IMR-90 (cell line): Measurements from ENCODE around the gene UXS1. TPM values are rescaled to one million over a fixed set of nuclear protein-coding genes. Genes with fewer than 3 reads are reported as not detected.

ENCODE experiments used
- ATAC-seq: fragments of 200-7000 bp; cut with Tn5 transposase; 2 replicates; pipeline ENCODE4 v1.9.1; 2020; ENCODE audit warnings: low read depth, mild to moderate bottlenecking, moderate library complexity
- BruUV-seq: library from RNA; stranded (reverse); fragments of 400-500 nt; replicated peaks from 2 replicates; lab custom pipeline; 2021; lab: Mats Ljungman, UMichigan
- CTCF ChIA-PET: fragments of 300-600 bp; formaldehyde crosslinking; extraction: SDS; loops from one replicate; lab custom pipeline; 2021; ENCODE audit warnings: antibody characterized with exemption; lab: Yijun Ruan, JAX
- POLR2A ChIA-PET: fragments of 300-600 bp; sonication (Branson Sonifier 250); formaldehyde crosslinking; loops from one replicate; lab custom pipeline; 2022; ENCODE audit warnings: antibody characterized with exemption; ENCODE audit not compliant: unreplicated experiment; lab: Charles Lee
- DNase-seq: peaks from one replicate; pipeline ENCODE4 v3.0.0; 2013
- H2AFZ ChIP-seq: replicated peaks from 2 replicates; pipeline ENCODE3; 2013; ENCODE audit warnings: low read length, mild to moderate bottlenecking; ENCODE audit not compliant: poor library complexity
- H2AK5ac ChIP-seq: 2 replicates; pipeline ENCODE4 v1.6.1; 2013; ENCODE audit warnings: low read depth, low read length, inconsistent platforms
- H2AK9ac ChIP-seq: replicated peaks from 2 replicates; pipeline ENCODE3; 2013; ENCODE audit warnings: mild to moderate bottlenecking, low read depth, low read length, moderate library complexity; ENCODE audit not compliant: poor library complexity
- H2BK120ac ChIP-seq: 2 replicates; pipeline ENCODE4 v1.6.1; 2013; ENCODE audit warnings: low read depth, low read length, inconsistent platforms
- H2BK15ac ChIP-seq: 3 replicates; pipeline ENCODE4 v1.6.1; 2013; ENCODE audit warnings: low read depth, low read length, inconsistent platforms
- H2BK20ac ChIP-seq: 2 replicates; pipeline ENCODE4 v1.6.1; 2013; ENCODE audit warnings: low read depth, mild to moderate bottlenecking, inconsistent platforms, low read length, moderate library complexity
- H2BK5ac ChIP-seq: 2 replicates; pipeline ENCODE4 v1.6.1; 2013; ENCODE audit warnings: mild to moderate bottlenecking, low read depth, low read length, inconsistent platforms; ENCODE audit not compliant: poor library complexity, severe bottlenecking
- H3K14ac ChIP-seq: replicated peaks from 2 replicates; pipeline ENCODE4 v1.6.1; 2013; ENCODE audit warnings: low read depth, low read length, inconsistent platforms
- H3K18ac ChIP-seq: 2 replicates; pipeline ENCODE4 v1.6.1; 2013; ENCODE audit warnings: low read depth, low read length, control low read depth
- H3K23ac ChIP-seq: 2 replicates; pipeline ENCODE4 v1.6.1; 2013; ENCODE audit warnings: low read depth, low read length, inconsistent platforms
- H3K27ac ChIP-seq: 2 replicates; pipeline ENCODE4 v1.5.1; 2013; ENCODE audit warnings: mild to moderate bottlenecking, control low read depth, low read length; ENCODE audit not compliant: insufficient read depth
- H3K27me3 ChIP-seq: 2 replicates; pipeline ENCODE4 v1.6.1; 2013; ENCODE audit warnings: low read length; ENCODE audit not compliant: control insufficient read depth, insufficient read depth
- H3K36me3 ChIP-seq: 2 replicates; pipeline ENCODE4 v1.6.1; 2013; ENCODE audit warnings: low read length, mixed read lengths; ENCODE audit not compliant: control insufficient read depth, insufficient read depth
- H3K4ac ChIP-seq: 2 replicates; pipeline ENCODE4 v1.6.1; 2013; ENCODE audit warnings: low read depth, low read length, inconsistent platforms
- H3K4me1 ChIP-seq: 2 replicates; pipeline ENCODE4 v1.6.1; 2013; ENCODE audit warnings: low read length, mixed read lengths; ENCODE audit not compliant: control insufficient read depth, insufficient read depth
- H3K4me2 ChIP-seq: 2 replicates; pipeline ENCODE4 v1.6.1; 2013; ENCODE audit warnings: low read depth, mild to moderate bottlenecking, control low read depth, low read length, moderate library complexity
- H3K4me3 ChIP-seq: 2 replicates; pipeline ENCODE4 v1.5.1; 2013; ENCODE audit warnings: low read depth, mild to moderate bottlenecking, control low read depth, low read length, moderate library complexity; ENCODE audit not compliant: insufficient read depth
- H3K56ac ChIP-seq: 2 replicates; pipeline ENCODE4 v1.6.1; 2013; ENCODE audit warnings: low read length, inconsistent platforms; ENCODE audit not compliant: insufficient read depth; ENCODE audit errors: extremely low read depth
- H3K79me1 ChIP-seq, 2 experiments: 2 replicates each; pipeline ENCODE4 v1.6.1; 2013; ENCODE audit warnings: low read length in 2 of 2, inconsistent platforms in 1 of 2, low read depth in 1 of 2
- H3K9ac ChIP-seq: 2 replicates; pipeline ENCODE4 v1.6.1; 2013; ENCODE audit warnings: low read depth, low read length, control low read depth
- H3K9me1 ChIP-seq: 2 replicates; pipeline ENCODE4 v1.6.1; 2013; ENCODE audit warnings: low read length, inconsistent platforms; ENCODE audit not compliant: insufficient read depth
- H3K9me3 ChIP-seq: 2 replicates; pipeline ENCODE4 v1.6.1; 2013; ENCODE audit warnings: low read length; ENCODE audit not compliant: control insufficient read depth, insufficient read depth
- H4K20me1 ChIP-seq: 2 replicates; pipeline ENCODE4 v1.6.1; 2013; ENCODE audit warnings: low read length, inconsistent platforms; ENCODE audit not compliant: insufficient read depth
- H4K5ac ChIP-seq: 2 replicates; pipeline ENCODE4 v1.6.1; 2013; ENCODE audit warnings: mild to moderate bottlenecking, low read depth, low read length, control low read depth
- H4K8ac ChIP-seq, 2 experiments: 2 replicates each; pipeline ENCODE4 v1.6.1; 2013; ENCODE audit warnings: low read depth in 2 of 2, low read length in 2 of 2, control low read depth in 1 of 2, inconsistent platforms in 1 of 2
- H4K91ac ChIP-seq: 2 replicates; pipeline ENCODE4 v1.6.1; 2013; ENCODE audit warnings: low read depth, low read length, inconsistent platforms; ENCODE audit not compliant: insufficient read depth
- BHLHE40 ChIP-seq: fragments of 150-350 bp; IDR thresholded peaks from 2 replicates; pipeline ENCODE4 v1.6.1; 2016; ENCODE audit warnings: mild to moderate bottlenecking, low read depth, low read length
- CEBPB ChIP-seq: IDR thresholded peaks from 2 replicates; pipeline ENCODE4 v1.6.1; 2012; ENCODE audit warnings: low read depth, low read length, improper control_type of control experiment
- FOS ChIP-seq: fragments of 150-350 bp; IDR thresholded peaks from 2 replicates; pipeline ENCODE4 v1.6.1; 2016; ENCODE audit warnings: low read depth, low read length
- MAZ ChIP-seq: IDR thresholded peaks from 2 replicates; pipeline ENCODE4 v1.6.1; 2012; ENCODE audit warnings: low read depth, mild to moderate bottlenecking, low read length, improper control_type of control experiment, moderate library complexity, borderline replicate concordance
- MXI1 ChIP-seq: IDR thresholded peaks from 2 replicates; pipeline ENCODE4 v1.6.1; 2012; ENCODE audit warnings: low read depth, mild to moderate bottlenecking, low read length, moderate library complexity, borderline replicate concordance
- RCOR1 ChIP-seq: IDR thresholded peaks from 2 replicates; pipeline ENCODE4 v1.6.1; 2012; ENCODE audit warnings: mild to moderate bottlenecking, low read length, improper control_type of control experiment; ENCODE audit not compliant: insufficient replicate concordance
- SMC3 ChIP-seq: fragments of 150-350 bp; IDR thresholded peaks from 2 replicates; pipeline ENCODE4 v1.6.1; 2016; ENCODE audit warnings: low read depth, mild to moderate bottlenecking, antibody characterized with exemption, low read length, moderate library complexity
- WGBS, 2 experiments: methylation state at CpG; one replicate each; pipeline versions ENCODE4 v1.1.5 to v1.1.7; 2013; ENCODE audit warnings: missing lambda C conversion rate in 2 of 2; ENCODE audit not compliant: insufficient read length in 1 of 2; ENCODE audit errors: extremely low coverage in 2 of 2; 5-methylcytosine and 5-hydroxymethylcytosine counted together
- dilution Hi-C: fragments of 300-500 bp; cut with HindIII; formaldehyde crosslinking; loops from one replicate; pipeline ENCODE4 v1.14.3; 2018; ENCODE audit warnings: low sequenced_read_pairs; ENCODE audit not compliant: unreplicated experiment
- in situ Hi-C: fragments of 300-500 bp; cut with MboI; formaldehyde crosslinking; loops from 3 replicates; pipeline ENCODE4 v1.14.3; 2019; ENCODE audit warnings: low sequenced_read_pairs, inconsistent platforms, mixed read lengths
- intact Hi-C: fragments of 100-400 bp; cut with micrococcal nuclease; formaldehyde crosslinking; loops from 2 replicates; pipeline ENCODE4 v1.10.0; 2022
- polyA plus RNA-seq, 3 experiments: library from polyadenylated mRNA; depleted of rRNA; stranded (reverse); fragments of >200 nt; gene quantifications; 2 replicates each; pipeline ENCODE4 v1.2.3, GENCODE V29; 2012; ENCODE audit warnings: low replicate concordance in 1 of 3
- total RNA-seq: library from RNA; depleted of rRNA; stranded (reverse); fragments of >200 nt; gene quantifications from 2 replicates; pipeline ENCODE4 v1.2.3, GENCODE V29; 2012
- TF ChIP-seq, protein P1 (sequence below): conservative IDR thresholded peaks from 2 replicates; pipeline ENCODE4 v1.5.1; 2012; ENCODE audit warnings: mild to moderate bottlenecking, low read depth, low read length, improper control_type of control experiment

UXS1 gene
- total and polyA plus RNA-seq, 2 of the 4 experiments (the other 2 are of a cell fraction), result 33.7 to 54.3 TPM

DNA sequence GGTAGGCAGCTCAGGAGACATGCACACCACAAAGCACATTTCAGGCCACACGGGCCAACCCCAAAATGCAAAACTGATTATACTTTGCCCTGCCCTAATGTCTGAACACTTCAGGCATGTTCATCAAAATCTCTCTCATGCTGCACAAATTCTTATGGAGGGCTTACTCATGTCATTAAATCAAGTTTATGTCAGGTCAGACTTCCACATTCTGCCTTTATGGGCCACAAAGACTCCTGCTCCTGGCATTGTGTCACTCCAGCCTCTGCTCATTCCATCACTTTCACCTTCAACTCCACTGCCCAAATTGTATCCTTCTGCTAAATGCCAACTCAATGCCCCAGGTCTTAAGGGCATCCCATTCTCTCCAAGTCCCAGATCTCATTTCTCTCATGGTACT is 9.2 kb downstream of the UXS1 start:
- ChIA-PET CTCF (no interaction called here), POLR2A (no interaction called here)
- no peak for TF ChIP-seq MXI1
- no peak for TF ChIP-seq BHLHE40
- TF ChIP-seq RCOR1, result no peak
- TF ChIP-seq, protein P1, sequence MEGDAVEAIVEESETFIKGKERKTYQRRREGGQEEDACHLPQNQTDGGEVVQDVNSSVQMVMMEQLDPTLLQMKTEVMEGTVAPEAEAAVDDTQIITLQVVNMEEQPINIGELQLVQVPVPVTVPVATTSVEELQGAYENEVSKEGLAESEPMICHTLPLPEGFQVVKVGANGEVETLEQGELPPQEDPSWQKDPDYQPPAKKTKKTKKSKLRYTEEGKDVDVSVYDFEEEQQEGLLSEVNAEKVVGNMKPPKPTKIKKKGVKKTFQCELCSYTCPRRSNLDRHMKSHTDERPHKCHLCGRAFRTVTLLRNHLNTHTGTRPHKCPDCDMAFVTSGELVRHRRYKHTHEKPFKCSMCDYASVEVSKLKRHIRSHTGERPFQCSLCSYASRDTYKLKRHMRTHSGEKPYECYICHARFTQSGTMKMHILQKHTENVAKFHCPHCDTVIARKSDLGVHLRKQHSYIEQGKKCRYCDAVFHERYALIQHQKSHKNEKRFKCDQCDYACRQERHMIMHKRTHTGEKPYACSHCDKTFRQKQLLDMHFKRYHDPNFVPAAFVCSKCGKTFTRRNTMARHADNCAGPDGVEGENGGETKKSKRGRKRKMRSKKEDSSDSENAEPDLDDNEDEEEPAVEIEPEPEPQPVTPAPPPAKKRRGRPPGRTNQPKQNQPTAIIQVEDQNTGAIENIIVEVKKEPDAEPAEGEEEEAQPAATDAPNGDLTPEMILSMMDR, result no peak
- TF ChIP-seq SMC3, result no peak
- TF ChIP-seq CEBPB, result no peak
- TF ChIP-seq FOS, result no peak
- no peak for TF ChIP-seq MAZ
- no peak overlapping the region for H3K9ac ChIP-seq
- H3K23ac ChIP-seq, result no peak overlapping the region
- no peak overlapping the region for H2AK9ac ChIP-seq
- no peaks in the 10 kb centered on the region for H3K36me3 ChIP-seq
- H2AK5ac ChIP-seq, result no peak overlapping the region
- no peak overlapping the region for H4K5ac ChIP-seq
- H2BK15ac ChIP-seq, result no peak overlapping the region
- H3K9me3 ChIP-seq, result no peaks in the 10 kb centered on the region
- H2BK20ac ChIP-seq, result no peak overlapping the region
- BruUV-seq, result no TSS peak
- H2AFZ ChIP-seq, result no peak overlapping the region
- peaks cover 19% of the 10 kb centered on the region; the same call in 1 of the 2 replicates for H4K20me1 ChIP-seq
- no peak overlapping the region for H3K4me3 ChIP-seq
- no peak overlapping the region for H3K27ac ChIP-seq
- peaks cover 9% of the 10 kb centered on the region for H3K4me1 ChIP-seq
- no peak overlapping the region for H4K91ac ChIP-seq
- DNase-seq (no peak), ATAC-seq (no peak)
- 100% methylated on average over 1 of the region's 1 CpG; no CpG with 5 or more reads in 1 of the 2 experiments for WGBS, 2 experiments
- H3K14ac ChIP-seq, result no peak overlapping the region
- H2BK120ac ChIP-seq, result no peak overlapping the region
- in situ Hi-C loops (no loop called here), dilution Hi-C loops (no loop called here), intact Hi-C loops (no loop called here)
- H3K18ac ChIP-seq, result no peak overlapping the region
- H3K79me1 ChIP-seq, result peaks cover 23 to 43% of the 10 kb centered on the region in 2 experiments
- H3K4me2 ChIP-seq, result no peak overlapping the region
- no peak overlapping the region for H2BK5ac ChIP-seq
- peaks cover 10% of the 10 kb centered on the region for H3K9me1 ChIP-seq
- H4K8ac ChIP-seq, result no peak overlapping the region
- H3K27me3 ChIP-seq, result no peaks in the 10 kb centered on the region
- no peak overlapping the region for H3K56ac ChIP-seq
- H3K4ac ChIP-seq, result no peak overlapping the region
